HG03135 (cell line): ENCODE data around the gene DENND4C.
A peak's percentile ranks its signal among the peaks of the same experiment; 100 is the strongest.
"Not testable (repeated sequence)": the region's sequence is repeated elsewhere in the genome, so short reads cannot be mapped to it uniquely, and the experiment has no call there.

Experiments used
- ATAC-seq: cut with Tn5 transposase; IDR thresholded peaks from one replicate; pipeline ENCODE4 v1.9.1; 2021; ENCODE audit warnings: mild to moderate bottlenecking, moderate library complexity; ENCODE audit not compliant: unreplicated experiment

DENND4C gene

DNA sequence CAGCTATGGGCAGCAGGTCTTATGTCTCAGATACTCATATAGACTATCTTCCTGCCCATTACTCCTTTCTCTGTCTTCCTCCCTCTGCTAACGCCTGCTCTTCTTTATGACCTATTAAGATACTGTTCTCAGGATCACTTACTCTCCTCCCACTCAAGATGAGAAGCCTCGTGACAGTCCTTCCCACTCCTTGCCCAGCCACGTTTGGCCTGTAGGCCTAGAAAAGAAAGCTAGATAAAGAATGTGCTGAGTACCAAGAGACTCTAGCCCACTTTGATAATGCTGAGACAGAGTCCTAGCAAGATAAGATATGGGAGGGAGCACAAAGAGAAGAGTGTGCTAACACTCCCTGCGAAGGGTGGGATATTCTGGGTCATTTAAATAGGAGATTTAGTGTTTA lies 6.8 kb upstream of the DENND4C start:
- ATAC-seq: no peak

DNA sequence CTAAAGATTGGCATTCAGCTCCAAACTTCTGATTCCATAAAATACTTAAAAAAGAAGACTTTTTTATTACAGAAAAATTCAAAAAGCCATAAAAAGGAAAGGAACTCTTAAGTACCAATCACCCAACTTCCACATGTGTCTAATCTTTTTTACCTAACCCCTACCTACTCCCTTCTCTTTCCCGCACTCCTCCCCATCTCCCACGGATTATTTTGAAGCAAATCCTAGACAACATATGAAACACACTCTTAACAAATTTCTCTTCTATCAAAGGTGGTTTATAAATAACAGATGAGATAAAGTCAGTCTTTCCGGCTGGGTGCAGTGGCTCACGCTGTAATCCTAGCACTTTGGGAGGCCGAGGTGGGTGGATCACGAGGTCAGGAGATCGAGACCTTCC lies 5.9 kb upstream of the DENND4C start:
- ATAC-seq: no peak

DNA sequence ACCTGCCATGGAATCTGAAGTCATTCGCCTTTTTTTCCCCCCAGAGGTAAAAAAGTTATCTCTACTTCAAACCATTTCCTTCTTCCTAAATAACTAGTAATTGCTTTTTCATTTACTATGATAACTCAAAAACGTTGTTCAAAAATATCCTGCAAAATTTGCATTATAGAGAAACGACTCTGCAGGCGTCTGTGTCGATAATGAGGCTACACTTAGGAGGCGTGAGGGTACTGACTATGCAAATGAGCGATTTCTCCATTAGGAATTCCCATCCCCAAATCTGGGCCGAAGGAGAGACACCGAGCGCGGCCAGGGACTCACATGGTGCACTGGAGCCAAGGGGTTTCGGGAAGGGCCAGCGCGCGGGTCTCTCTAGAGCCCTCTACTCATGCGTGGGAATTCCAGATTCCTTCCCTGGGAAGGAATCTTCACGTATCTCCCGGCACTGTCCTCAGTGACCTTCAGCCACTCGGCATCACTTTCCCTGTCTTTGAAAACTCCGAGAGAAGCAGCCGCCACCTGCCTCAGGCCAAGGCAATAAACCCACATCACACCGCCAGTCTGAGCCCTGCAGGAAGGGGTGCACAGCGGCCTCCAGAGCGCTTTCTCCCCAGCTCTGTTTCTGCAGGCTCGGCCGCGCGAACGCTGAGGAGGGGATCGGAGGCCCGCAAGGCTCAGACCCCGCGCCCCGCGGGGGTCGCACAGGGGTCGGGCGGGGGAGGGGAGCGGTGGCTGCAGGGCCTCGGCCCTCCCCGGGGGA lies 718 bp upstream of the DENND4C start:
- peak; percentile 53 for ATAC-seq

DNA sequence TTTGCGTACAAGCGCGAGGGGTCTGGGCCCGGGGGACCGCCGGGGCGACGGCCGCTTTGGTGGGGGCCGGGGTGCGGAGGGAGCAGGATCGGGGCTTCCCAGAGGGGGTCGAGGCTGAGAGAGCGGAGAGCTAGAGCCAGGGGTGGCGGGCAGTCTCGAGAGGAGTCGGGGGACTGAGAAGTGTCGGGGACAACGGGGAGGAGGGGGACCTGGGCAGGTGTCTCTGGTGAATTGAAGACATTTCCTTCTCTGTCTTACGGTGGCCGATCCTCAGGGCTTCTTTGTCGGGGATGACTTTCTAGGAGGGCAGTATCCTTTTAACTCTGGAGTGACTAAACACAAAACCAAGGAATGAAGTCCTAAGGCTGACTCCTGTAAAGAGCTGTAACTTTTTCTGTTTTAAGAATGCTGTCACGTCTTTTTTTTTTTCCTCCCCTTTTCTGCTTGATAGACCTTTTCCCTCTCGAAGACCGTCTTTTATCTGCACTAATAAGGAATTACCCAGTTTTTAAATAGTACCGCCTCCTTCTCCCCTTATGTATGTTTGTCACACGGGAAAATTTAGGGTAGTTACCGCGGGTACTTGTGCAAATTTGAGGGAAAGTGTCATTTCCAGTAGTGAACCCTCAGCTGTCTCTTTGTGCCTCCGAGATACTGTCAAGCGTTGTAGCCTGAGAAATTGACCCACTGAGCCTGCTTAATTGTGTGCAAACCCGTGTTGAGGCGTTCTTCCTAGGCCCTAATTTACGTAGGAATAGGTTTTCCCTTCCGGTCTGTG lies 822 bp downstream of the DENND4C start:
- ATAC-seq: no peak

- no peak for ATAC-seq
Observed at GRCh38 chr9:19231904-19232822, 1.7 kb downstream of the DENND4C start.

DNA sequence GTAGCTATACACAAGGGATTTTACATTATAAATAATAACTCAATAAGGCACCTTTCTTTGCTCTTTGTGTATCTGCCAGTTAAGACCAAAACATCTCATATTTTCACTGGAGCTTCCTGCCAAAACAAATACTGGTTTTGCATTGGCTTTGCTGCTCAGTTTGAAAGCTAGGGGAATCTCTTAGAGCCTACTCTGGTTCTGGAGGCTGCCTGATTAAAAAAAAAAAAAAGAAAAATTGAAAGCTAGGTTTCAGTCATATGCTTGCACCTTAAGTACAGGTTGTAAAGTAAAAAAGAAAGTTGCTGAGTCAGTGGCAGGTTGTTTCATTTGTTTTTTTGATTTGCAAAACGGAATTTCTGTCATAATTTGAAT lies 2.3 kb downstream of the DENND4C start:
- ATAC-seq: no peak

GRCh38 chr9:19233344-19233743 lies 2.9 kb downstream of the DENND4C start:
- no peak for ATAC-seq

- ATAC-seq: no peak
Observed at GRCh38 chr9:19239955-19240354, 9.5 kb downstream of the DENND4C start.

GRCh38 chr9:19241728-19242127 lies 11.2 kb downstream of the DENND4C start:
- no peak for ATAC-seq

DNA sequence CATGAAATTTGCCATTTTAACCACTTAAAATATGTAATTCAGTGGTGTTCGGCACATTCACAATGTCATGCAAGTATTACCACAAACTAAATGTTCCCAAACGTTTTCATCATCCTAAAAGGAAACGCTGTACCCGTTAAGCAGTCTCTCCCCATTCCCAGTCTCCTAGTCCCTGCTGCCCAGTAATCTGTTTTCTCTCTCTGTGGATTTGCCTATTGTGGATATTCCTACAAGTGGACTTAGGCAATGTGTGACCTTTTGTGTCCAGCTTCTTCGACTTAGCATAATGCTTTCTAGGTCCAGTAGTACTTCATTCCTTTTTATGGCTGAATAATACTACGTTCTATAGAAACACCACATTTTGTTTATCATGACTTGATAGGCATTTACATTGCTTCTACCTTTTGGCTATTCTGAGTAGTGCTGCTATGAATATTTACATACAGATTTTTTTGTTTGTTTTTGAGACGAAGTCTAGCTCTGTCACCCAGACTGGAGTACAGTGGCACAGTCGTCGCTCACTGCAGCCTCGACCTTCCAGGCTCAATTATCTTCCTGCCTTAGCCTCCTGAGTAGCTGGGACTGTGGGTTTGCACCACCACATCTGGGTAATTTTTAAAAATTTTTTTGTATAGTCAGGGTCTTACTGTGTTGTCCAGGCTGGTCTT lies 13.0 kb downstream of the DENND4C start:
- no peak for ATAC-seq

- ATAC-seq: no peak
Observed at GRCh38 chr9:19246891-19247290, 16.4 kb downstream of the DENND4C start.

DNA sequence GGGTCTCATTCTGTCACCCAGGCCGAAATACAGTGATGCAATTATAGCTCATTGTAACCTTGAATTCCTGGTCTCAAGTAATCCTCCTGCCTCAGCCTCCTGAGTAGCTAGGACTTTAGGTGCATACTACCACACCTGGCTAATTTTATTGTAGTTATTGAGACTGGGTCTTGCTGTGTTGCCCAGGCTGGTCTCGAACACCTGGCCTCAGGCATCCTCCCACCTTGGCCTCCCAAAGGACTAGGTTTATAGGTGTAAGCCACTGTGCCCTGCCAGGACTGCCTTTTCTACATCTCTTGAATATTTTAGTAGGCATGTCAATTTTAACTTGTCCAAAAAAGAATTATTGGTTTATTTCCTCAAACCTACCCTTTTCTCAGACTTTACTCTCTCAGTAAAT lies 16.9 kb downstream of the DENND4C start:
- no peak for ATAC-seq

- not testable (repeated sequence) for ATAC-seq
Observed at GRCh38 chr9:19250346-19250745, 19.9 kb downstream of the DENND4C start.

DNA sequence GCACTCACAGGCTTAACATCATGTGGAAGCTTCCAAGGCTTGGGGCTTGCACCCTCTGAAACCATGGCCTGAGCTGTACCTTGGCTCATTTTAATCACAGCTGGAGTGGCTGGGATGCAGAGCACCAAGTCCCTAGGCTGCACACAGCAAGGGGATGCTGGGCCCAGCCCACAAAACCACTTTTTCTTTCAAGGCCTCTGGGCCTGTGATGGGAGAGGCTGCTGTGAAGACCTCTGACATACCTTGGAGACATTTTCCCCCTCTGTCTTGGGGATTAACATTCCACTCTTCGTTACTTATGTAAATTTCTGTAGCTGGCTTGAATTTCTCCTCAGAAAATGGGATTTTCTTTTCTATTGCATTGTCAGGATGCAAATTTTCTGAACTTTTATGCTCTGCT lies 20.7 kb downstream of the DENND4C start:
- not testable (repeated sequence) for ATAC-seq

- not testable (repeated sequence) for ATAC-seq
Observed at GRCh38 chr9:19251622-19252021, 21.1 kb downstream of the DENND4C start.

DNA sequence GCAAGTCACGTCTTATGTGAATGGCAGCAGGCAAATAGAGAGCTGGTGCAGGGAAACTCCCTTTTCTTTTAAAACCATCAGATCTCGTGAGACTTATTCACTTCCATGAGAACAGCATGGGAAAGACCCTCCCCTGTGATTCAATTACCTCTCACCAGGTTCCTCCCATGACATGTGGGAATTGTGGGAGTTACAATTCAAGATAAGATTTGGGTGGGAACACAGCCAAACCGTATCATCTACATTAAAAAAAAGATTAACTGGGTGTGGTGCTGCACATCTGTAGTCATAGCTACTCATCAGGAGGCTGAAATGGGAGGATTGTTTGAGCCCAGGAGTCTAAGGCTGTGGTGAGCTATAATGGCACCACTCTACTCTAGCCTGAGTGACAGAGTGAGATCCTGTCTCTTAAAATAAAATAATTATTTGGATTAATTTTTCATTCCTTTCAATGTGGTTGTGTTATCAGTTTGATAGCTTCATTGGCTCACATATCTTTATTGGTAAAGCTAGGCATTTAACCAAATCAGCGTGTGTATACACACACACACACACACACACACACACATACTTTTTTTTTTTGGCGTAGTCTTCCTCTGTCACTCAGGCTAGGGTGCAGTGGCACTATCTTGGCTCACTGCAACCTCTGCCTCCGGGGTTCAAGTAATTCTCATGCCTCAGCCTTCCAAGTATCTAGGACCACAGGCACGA lies 21.8 kb downstream of the DENND4C start:
- no peak for ATAC-seq

DNA sequence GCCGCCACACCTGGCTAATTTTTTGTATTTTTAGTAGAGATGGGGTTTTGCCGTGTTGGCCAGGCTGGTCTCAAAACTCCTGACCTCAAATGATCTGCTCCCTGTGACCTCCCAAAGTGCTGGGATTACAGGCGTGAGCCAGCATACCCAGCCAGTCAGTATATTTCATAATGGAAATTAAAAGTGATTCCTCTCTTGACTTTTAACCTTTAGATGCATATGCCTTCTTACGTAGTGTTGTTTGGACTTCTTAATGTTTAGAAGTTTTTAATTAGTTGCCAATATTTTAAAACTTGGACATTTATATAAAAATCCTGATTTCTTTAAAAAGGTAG lies 22.4 kb downstream of the DENND4C start:
- ATAC-seq: no peak

DNA sequence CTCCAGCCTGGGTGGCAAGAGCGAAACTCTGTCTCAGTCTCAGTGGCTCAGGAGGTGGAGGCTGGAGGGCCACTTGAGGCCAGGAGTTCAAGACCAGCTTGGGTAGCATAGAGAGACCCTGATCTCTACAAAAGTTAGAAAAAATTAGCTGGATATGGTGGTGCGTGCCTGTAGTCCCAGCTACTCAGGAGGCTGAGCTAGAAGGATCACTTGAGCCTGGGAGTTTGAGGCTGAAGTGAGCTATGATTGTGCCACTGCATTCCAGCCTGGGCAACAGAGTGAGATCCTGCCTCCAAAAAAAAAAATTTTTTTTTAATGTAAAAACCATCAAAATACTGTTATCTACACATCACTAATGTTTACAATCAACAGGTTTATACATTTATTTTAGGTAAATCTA lies 24.6 kb downstream of the DENND4C start:
- ATAC-seq: no peak

GRCh38 chr9:19255821-19256220 lies 25.3 kb downstream of the DENND4C start:
- no peak for ATAC-seq

- not testable (repeated sequence) for ATAC-seq
Observed at GRCh38 chr9:19259665-19260255, 29.3 kb downstream of the DENND4C start.
